HUES6 (cell line): ENCODE measurements around the gene RCC2.
"Not testable (repeated sequence)": the region's sequence is repeated elsewhere in the genome, so short reads cannot be mapped to it uniquely, and the experiment has no call there.

Experiments
- H3K27ac ChIP-seq: 2 replicates; pipeline ENCODE4 v1.7.0; 2013; ENCODE audit warnings: low read depth, mild to moderate bottlenecking, low read length, inconsistent platforms
- H3K27me3 ChIP-seq: 2 replicates; pipeline ENCODE4 v1.6.1; 2013; ENCODE audit warnings: low read length; ENCODE audit not compliant: control insufficient read depth, insufficient read depth
- H3K36me3 ChIP-seq: 2 replicates; pipeline ENCODE4 v1.6.1; 2013; ENCODE audit warnings: low read length; ENCODE audit not compliant: control insufficient read depth, insufficient read depth
- H3K4me1 ChIP-seq: 2 replicates; pipeline ENCODE4 v1.6.1; 2013; ENCODE audit warnings: low read length; ENCODE audit not compliant: control insufficient read depth, insufficient read depth
- H3K4me3 ChIP-seq: 2 replicates; pipeline ENCODE4 v1.5.1; 2013; ENCODE audit warnings: low read depth, low read length
- H3K9ac ChIP-seq: one replicate; pipeline ENCODE4 v1.6.1; 2013; ENCODE audit warnings: mild to moderate bottlenecking, low read length
- H3K9me3 ChIP-seq: 2 replicates; pipeline ENCODE4 v1.6.1; 2013; ENCODE audit warnings: low read depth, low read length; ENCODE audit not compliant: control insufficient read depth, insufficient read depth

The RCC2 gene

DNA sequence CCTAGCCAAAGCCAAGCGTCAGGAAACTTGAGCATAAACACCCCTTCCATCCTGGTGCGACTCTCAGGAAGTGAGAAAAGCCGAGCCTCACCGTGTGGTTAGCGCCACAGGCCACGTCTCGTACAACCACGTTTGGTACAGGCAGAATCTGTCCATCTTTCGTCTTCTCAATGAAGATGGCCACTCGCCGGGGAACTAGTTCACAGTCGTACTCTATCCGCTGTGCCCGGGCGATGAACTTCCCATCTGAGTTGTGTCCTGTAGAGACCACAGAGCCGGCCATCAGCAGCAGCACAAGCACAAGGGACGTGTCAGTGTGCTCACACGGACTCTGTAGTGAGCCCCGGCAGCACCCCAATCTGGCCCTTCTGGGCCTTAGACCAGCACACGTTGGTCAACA is 23.1 kb downstream of the RCC2 start:
- Histone ChIP-seq H3K4me1 (peaks cover 7% of the 10 kb centered on the region; the same call in 1 of the 2 replicates), H3K9me3 (no peaks in the 10 kb centered on the region), H3K36me3 (peaks cover 97% of the 10 kb centered on the region), H3K9ac (no peak overlapping the region), H3K27ac (0 out of 2 replicates have a peak overlapping the region, but pooled peaks have one; percentile 8), H3K27me3 (no peaks in the 10 kb centered on the region), H3K4me3 (no peak overlapping the region)

GRCh38 chr1:17414022-17414421 is 25.5 kb downstream of the RCC2 start:
- Histone ChIP-seq H3K9ac (no peak overlapping the region), H3K27ac (no peak overlapping the region), H3K4me3 (no peak overlapping the region), H3K27me3 (no peaks in the 10 kb centered on the region), H3K9me3 (no peaks in the 10 kb centered on the region), H3K4me1 (peaks cover 18% of the 10 kb centered on the region; the same call in 1 of the 2 replicates), H3K36me3 (peaks cover 99% of the 10 kb centered on the region)

- Histone ChIP-seq H3K27me3 (no peaks in the 10 kb centered on the region), H3K9me3 (no peaks in the 10 kb centered on the region), H3K4me1 (peaks cover 22% of the 10 kb centered on the region; the same call in 1 of the 2 replicates), H3K27ac (no peak overlapping the region), H3K4me3 (no peak overlapping the region), H3K36me3 (peaks cover 98% of the 10 kb centered on the region), H3K9ac (no peak overlapping the region)
Measured at GRCh38 chr1:17412093-17412870, 27.2 kb downstream of the RCC2 start.

DNA sequence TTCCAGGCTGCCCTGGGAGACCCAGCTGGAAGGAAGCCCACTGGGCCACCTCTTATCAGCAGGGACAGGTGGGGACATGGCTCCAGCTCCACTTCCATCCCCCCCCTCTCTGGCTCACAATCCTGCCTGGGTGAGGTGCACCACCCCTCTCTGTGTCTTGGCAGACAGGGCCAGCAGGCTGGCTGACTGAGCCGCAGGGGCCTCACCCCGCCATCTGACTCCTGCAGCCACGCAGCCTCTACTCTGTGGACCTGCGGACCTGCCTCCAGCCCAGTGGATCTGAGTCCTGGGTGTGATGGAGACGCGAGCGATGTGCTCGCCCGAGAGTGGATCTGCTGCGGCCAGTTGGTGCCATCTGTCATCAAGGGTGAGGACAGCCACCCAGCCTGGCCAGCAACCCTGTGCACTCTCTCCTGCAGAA is 30.1 kb downstream of the RCC2 start:
- H3K4me3 ChIP-seq, result no peak overlapping the region
- H3K4me1 ChIP-seq, result peaks cover 32% of the 10 kb centered on the region; the same call in 1 of the 2 replicates
- no peak overlapping the region for H3K9ac ChIP-seq
- no peak overlapping the region for H3K27ac ChIP-seq
- no peaks in the 10 kb centered on the region for H3K9me3 ChIP-seq
- peaks cover 83% of the 10 kb centered on the region for H3K36me3 ChIP-seq
- no peaks in the 10 kb centered on the region for H3K27me3 ChIP-seq

GRCh38 chr1:17407786-17408514 is 31.5 kb downstream of the RCC2 start:
- not testable (repeated sequence) for H3K27me3 ChIP-seq, H3K9me3 ChIP-seq, H3K9ac ChIP-seq, H3K4me3 ChIP-seq, H3K27ac ChIP-seq
- Histone ChIP-seq H3K36me3 (peaks cover 69% of the 10 kb centered on the region), H3K4me1 (peaks cover 36% of the 10 kb centered on the region; the same call in 1 of the 2 replicates)

- not testable (repeated sequence) for H3K4me3 ChIP-seq, H3K9ac ChIP-seq, H3K27me3 ChIP-seq, H3K9me3 ChIP-seq, H3K27ac ChIP-seq
- Histone ChIP-seq H3K4me1 (peaks cover 32% of the 10 kb centered on the region; the same call in 1 of the 2 replicates), H3K36me3 (peaks cover 59% of the 10 kb centered on the region)
Measured at GRCh38 chr1:17406760-17407475, 32.6 kb downstream of the RCC2 start.

DNA sequence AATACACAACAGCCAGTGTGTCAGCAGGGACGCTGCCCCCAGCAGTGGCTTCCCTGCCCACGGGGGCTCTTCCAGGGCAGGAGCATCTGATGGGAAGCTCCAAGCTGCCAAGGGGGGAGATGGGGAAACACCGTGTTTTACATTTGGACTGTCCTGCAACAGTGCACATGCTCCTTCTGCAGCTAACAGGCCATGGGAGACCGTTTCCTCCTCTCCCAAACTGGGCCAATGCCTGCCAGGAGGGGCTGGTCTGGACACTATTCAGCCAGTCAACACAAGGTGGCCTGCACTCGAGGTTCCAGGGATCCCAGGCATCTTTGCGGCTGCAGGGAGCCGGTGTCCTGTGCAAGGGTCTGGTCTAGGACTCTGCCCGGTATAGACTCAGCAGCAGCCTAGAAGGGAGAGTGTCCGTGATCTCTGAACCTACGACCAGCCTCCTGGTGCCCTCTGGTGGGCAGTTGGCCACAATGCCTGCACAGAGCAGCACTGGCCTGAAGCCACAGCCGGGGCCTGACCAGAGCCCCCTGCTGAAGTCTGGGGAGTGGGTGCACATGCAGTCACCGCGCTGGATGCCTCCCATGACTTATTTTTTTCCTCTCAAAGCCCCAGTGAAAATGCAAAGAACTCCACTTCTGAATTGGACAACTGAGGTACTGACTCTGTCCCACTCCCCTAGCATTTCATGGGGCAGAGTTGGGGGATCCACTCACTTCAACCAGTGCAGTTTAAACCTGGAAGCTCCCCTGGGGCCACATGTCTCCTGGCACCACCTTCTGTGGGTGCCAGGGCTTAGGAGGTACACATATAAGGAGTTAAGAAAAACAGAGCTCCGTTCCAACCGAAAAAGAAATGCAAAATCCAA is 33.3 kb downstream of the RCC2 start:
- Histone ChIP-seq H3K4me3 (no peak overlapping the region), H3K27me3 (no peaks in the 10 kb centered on the region), H3K9me3 (no peaks in the 10 kb centered on the region), H3K4me1 (peaks cover 36% of the 10 kb centered on the region; the same call in 1 of the 2 replicates), H3K27ac (no peak overlapping the region), H3K36me3 (peaks cover 51% of the 10 kb centered on the region), H3K9ac (peak overlapping the region; percentile 15)

DNA sequence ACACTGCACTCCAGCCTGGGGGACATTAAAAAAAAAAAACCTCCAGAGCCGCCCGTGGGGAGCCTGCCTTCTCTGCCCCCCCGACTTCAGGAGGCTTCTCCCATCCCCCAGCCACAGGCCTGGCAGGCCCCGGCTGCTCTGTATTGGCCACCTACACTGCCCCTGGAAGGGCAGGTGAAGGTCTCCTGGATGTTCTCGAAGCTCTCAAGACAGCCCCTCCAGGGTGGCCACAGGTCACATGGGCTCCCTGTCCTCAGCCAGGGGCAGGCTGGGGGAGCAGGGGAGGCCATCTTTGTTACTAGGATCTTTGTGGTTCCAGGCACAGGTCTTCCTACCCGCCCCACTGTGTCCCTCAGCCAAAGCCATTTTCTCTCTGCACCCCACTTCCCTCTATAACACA is 34.7 kb downstream of the RCC2 start:
- Histone ChIP-seq H3K9me3 (no peaks in the 10 kb centered on the region), H3K4me3 (no peak overlapping the region), H3K9ac (no peak overlapping the region), H3K27ac (no peak overlapping the region), H3K27me3 (no peaks in the 10 kb centered on the region), H3K36me3 (peaks cover 38% of the 10 kb centered on the region), H3K4me1 (peaks cover 40% of the 10 kb centered on the region)

DNA sequence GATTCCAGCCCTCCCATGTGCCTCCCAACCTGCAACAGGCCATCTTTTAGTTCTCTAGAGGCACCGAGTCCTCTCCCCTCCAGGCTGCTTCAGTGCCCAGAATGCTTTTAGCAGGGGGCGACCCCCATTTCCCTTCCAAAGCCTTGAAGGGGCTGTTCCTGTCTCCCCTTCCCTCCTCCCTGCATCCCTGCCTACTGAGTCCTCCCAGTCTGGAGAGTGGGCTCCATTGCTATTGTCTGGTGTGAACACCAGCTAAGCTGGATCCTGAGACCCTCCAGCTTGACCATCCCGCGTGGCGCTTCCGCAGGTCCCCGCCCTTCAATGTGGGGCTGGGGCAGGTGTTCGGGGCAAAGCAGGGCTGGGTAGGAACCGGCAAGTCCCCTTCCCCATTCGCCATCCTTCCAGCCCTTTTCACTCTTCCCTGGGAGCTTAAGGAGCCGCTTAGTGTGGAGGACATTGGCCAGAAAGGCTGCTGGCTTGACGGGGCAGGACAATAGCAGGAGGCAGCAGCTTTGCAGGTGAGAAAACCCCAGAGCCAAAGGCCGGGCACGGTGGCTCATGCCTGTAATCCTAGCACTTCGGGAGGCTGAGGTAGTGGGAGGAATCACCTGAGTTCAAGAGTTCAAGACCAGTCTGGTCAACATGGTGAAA is 35.3 kb downstream of the RCC2 start:
- no peak overlapping the region for H3K4me3 ChIP-seq
- peaks cover 31% of the 10 kb centered on the region for H3K36me3 ChIP-seq
- no peaks in the 10 kb centered on the region for H3K27me3 ChIP-seq
- H3K27ac ChIP-seq, result no peak overlapping the region
- peaks cover 33% of the 10 kb centered on the region for H3K4me1 ChIP-seq
- H3K9ac ChIP-seq, result no peak overlapping the region
- H3K9me3 ChIP-seq, result no peaks in the 10 kb centered on the region

GRCh38 chr1:17403081-17403480 is 36.4 kb downstream of the RCC2 start:
- Histone ChIP-seq H3K4me1 (peaks cover 28% of the 10 kb centered on the region), H3K9ac (no peak overlapping the region), H3K27ac (no peak overlapping the region), H3K36me3 (peaks cover 20% of the 10 kb centered on the region), H3K27me3 (no peaks in the 10 kb centered on the region), H3K4me3 (no peak overlapping the region), H3K9me3 (no peaks in the 10 kb centered on the region)
